HG02885 (cell line): ENCODE measurements around the gene FGD6.
"Not testable (repeated sequence)": the region's sequence is repeated elsewhere in the genome, so short reads cannot be mapped to it uniquely, and the experiment has no call there.

Experiments
- ATAC-seq: cut with Tn5 transposase; IDR thresholded peaks from one replicate; pipeline ENCODE4 v1.9.1; 2021; ENCODE audit warnings: mild to moderate bottlenecking; ENCODE audit not compliant: unreplicated experiment, poor library complexity

Gene FGD6

GRCh38 chr12:95100264-95101190, 116.7 kb downstream of the FGD6 start:
- ATAC-seq = no peak

GRCh38 chr12:95099270-95099790, 117.9 kb downstream of the FGD6 start:
- ATAC-seq = no peak

- ATAC-seq = no peak
These were observed 120.4 kb downstream of the FGD6 start for GRCh38 chr12:95096852-95097251.

- no peak for ATAC-seq
These were observed 120.9 kb downstream of the FGD6 start for GRCh38 chr12:95096378-95096777.

- ATAC-seq = not testable (repeated sequence)
These were observed 121.4 kb downstream of the FGD6 start for GRCh38 chr12:95095866-95096265.

- ATAC-seq = no peak
These were observed 127.8 kb downstream of the FGD6 start for GRCh38 chr12:95089462-95089861.

GRCh38 chr12:95088379-95088778, 128.9 kb downstream of the FGD6 start:
- peak; percentile 80 for ATAC-seq

GRCh38 chr12:95085612-95086011, 131.7 kb downstream of the FGD6 start:
- ATAC-seq = no peak

GRCh38 chr12:95083938-95084337, 133.3 kb downstream of the FGD6 start:
- no peak for ATAC-seq

GRCh38 chr12:95083471-95083870, 133.8 kb downstream of the FGD6 start:
- ATAC-seq = no peak

- no peak for ATAC-seq
These were observed 139.9 kb downstream of the FGD6 start for GRCh38 chr12:95077341-95077740.

GRCh38 chr12:95074766-95075165, 142.5 kb downstream of the FGD6 start:
- ATAC-seq = no peak

GRCh38 chr12:95073698-95074520, 143.4 kb downstream of the FGD6 start:
- ATAC-seq = no peak

GRCh38 chr12:95072900-95073697, 144.2 kb downstream of the FGD6 start, which contains the start of gene NR2C1:
NR2C1 (minus strand) TSS chr12:95073618; CDS start chr12:95067384, 6,234 bp downstream.
- peak; percentile 96 for ATAC-seq

GRCh38 chr12:95070378-95070777, 146.9 kb downstream of the FGD6 start:
- ATAC-seq = no peak

GRCh38 chr12:95066091-95066855, 151.0 kb downstream of the FGD6 start:
- ATAC-seq = no peak

GRCh38 chr12:95060951-95061350, 156.3 kb downstream of the FGD6 start:
- no peak for ATAC-seq

- no peak for ATAC-seq
These were observed 157.3 kb downstream of the FGD6 start for GRCh38 chr12:95059984-95060383.

GRCh38 chr12:95057424-95057823, 159.8 kb downstream of the FGD6 start:
- no peak for ATAC-seq
